Measurements from ENCODE around the gene PHLDA3.

Gene PHLDA3

GRCh38 chr1:201460814-201461644 is 8.0 kb downstream of the PHLDA3 start:
- no peak for DNase-seq

GRCh38 chr1:201459775-201460174 is 9.2 kb downstream of the PHLDA3 start:
- no peak for DNase-seq

- DNase-seq = no peak
Observed at GRCh38 chr1:201459052-201459451, 9.9 kb downstream of the PHLDA3 start.

GRCh38 chr1:201457508-201457960 is 11.5 kb downstream of the PHLDA3 start:
- DNase-seq = no peak

GRCh38 chr1:201456499-201457309 is 12.3 kb downstream of the PHLDA3 start:
- DNase-seq = peak; percentile 64

GRCh38 chr1:201455098-201455497 is 13.9 kb downstream of the PHLDA3 start:
- no peak for DNase-seq

- DNase-seq = no peak
Observed at GRCh38 chr1:201454608-201455007, 14.4 kb downstream of the PHLDA3 start.

- DNase-seq = no peak
Observed at GRCh38 chr1:201452866-201453265, 16.1 kb downstream of the PHLDA3 start.

GRCh38 chr1:201450721-201451291 is 18.2 kb downstream of the PHLDA3 start:
- DNase-seq = peak; percentile 91

GRCh38 chr1:201448990-201449389 is 20.0 kb downstream of the PHLDA3 start:
- DNase-seq = no peak

- peak; percentile 70 for DNase-seq
Observed at GRCh38 chr1:201447903-201448871, 20.8 kb downstream of the PHLDA3 start.

- DNase-seq = no peak
Observed at GRCh38 chr1:201445310-201445709, 23.7 kb downstream of the PHLDA3 start.

- no peak for DNase-seq
Observed at GRCh38 chr1:201444792-201445191, 24.2 kb downstream of the PHLDA3 start.

GRCh38 chr1:201443747-201444146 is 25.2 kb downstream of the PHLDA3 start:
- DNase-seq = no peak

GRCh38 chr1:201436969-201437368 is 32.0 kb downstream of the PHLDA3 start:
- DNase-seq = no peak

GRCh38 chr1:201436393-201436792 is 32.6 kb downstream of the PHLDA3 start:
- no peak for DNase-seq

- no peak for DNase-seq
Observed at GRCh38 chr1:201434266-201434665, 34.7 kb downstream of the PHLDA3 start.

- no peak for DNase-seq
Observed at GRCh38 chr1:201433609-201434008, 35.4 kb downstream of the PHLDA3 start.

- no peak for DNase-seq
Observed at GRCh38 chr1:201430776-201431175, 38.2 kb downstream of the PHLDA3 start.

GRCh38 chr1:201429736-201430501 is 39.1 kb downstream of the PHLDA3 start:
- no peak for DNase-seq

GRCh38 chr1:201427963-201428362 is 41.0 kb downstream of the PHLDA3 start:
- DNase-seq = no peak
